Epithelial cell of proximal tubule (primary cell): ENCODE measurements around the gene DACT3. TPM values are rescaled to one million over a fixed set of nuclear protein-coding genes. Genes with fewer than 3 reads are reported as not detected.
A peak's percentile ranks its signal among the peaks of the same experiment; 100 is the strongest.

Source experiments
- DNase-seq: peaks from one replicate; pipeline ENCODE4 v3.0.0-alpha.2; 2011; ENCODE audit warnings: low read depth
- H3K4me3 ChIP-seq: 2 replicates; pipeline ENCODE4 v1.5.1; 2011; ENCODE audit warnings: low read depth, mild to moderate bottlenecking, low read length
- total RNA-seq: library from RNA; depleted of rRNA; stranded (reverse); fragments of >200 nt; gene quantifications from 2 replicates; pipeline ENCODE4 v1.2.3, GENCODE V29; 2015
- TF ChIP-seq, protein P1 (sequence below): conservative IDR thresholded peaks from 2 replicates; pipeline ENCODE4 v1.5.1; 2012; ENCODE audit warnings: low read depth, mild to moderate bottlenecking, low read length

The DACT3 gene, protein sequence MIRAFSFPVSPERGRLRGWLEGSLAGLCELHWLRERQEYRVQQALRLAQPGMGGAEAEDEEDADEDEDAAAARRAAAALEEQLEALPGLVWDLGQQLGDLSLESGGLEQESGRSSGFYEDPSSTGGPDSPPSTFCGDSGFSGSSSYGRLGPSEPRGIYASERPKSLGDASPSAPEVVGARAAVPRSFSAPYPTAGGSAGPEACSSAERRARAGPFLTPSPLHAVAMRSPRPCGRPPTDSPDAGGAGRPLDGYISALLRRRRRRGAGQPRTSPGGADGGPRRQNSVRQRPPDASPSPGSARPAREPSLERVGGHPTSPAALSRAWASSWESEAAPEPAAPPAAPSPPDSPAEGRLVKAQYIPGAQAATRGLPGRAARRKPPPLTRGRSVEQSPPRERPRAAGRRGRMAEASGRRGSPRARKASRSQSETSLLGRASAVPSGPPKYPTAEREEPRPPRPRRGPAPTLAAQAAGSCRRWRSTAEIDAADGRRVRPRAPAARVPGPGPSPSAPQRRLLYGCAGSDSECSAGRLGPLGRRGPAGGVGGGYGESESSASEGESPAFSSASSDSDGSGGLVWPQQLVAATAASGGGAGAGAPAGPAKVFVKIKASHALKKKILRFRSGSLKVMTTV
- total RNA-seq, result not detected in 2 replicates

DNA sequence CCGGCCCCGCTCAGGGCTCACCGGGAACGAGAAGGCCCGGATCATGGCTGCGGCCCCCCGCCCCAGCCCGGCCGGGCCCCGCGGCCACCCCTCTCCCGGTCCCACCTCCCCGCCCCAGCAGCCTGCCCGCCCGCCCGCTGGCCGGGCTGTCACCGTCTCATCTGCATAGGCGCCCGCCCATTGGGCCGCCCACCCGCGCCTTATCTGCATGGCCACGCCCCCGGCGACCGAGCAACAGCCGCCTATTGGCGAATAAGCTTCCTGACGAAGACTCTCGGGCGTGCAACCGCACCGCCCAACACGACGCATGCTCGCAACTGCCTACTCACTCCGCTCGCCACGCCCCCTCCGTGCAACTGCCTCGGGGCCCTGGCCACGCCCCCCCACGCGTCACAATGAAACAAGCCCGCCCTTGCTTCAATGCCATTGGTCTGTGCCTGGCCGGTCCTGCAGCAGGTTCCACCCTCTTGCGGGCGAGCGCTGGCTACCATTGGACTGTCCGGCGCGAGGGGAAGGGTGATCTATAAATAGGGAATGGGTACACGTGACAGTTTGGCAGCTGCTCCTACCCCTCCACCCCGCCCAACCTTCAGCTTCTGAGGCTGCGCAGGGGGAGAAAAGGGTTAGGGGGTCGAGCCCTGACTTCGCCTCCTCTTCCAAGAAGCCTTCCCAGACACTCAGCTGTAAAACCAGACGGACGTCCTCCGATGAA is at the start of gene DACT3:
DACT3 (minus strand) TSS at position 163 of the 712 bp plus-strand sequence; CDS start at position 45, 118 bp downstream.
- TF ChIP-seq, protein P1, sequence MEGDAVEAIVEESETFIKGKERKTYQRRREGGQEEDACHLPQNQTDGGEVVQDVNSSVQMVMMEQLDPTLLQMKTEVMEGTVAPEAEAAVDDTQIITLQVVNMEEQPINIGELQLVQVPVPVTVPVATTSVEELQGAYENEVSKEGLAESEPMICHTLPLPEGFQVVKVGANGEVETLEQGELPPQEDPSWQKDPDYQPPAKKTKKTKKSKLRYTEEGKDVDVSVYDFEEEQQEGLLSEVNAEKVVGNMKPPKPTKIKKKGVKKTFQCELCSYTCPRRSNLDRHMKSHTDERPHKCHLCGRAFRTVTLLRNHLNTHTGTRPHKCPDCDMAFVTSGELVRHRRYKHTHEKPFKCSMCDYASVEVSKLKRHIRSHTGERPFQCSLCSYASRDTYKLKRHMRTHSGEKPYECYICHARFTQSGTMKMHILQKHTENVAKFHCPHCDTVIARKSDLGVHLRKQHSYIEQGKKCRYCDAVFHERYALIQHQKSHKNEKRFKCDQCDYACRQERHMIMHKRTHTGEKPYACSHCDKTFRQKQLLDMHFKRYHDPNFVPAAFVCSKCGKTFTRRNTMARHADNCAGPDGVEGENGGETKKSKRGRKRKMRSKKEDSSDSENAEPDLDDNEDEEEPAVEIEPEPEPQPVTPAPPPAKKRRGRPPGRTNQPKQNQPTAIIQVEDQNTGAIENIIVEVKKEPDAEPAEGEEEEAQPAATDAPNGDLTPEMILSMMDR, result no peak
- DNase-seq, result peak; percentile 79
- H3K4me3 ChIP-seq, result peak within 1 kb of the TSS; percentile 53

DNA sequence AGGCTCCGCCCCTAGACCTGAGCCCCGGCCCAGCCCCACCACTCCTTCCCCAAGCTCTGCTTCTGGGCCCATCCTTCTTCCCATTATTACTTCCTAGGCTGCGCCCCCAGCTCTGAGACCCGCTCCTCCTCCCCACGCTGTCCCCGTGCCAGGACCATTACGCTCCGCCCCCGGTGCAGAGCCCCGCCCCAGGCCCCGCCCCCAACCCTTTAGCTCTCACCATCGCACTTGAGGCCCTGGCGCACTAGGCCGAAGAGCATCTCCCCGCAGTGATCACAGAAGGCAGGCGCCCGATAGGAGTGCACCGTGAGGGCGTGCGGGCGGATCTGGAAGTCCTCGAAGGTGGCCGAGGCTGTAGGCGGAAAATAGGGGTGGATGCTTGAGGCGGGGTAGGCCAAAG is 49.7 kb upstream of the DACT3 start:
- TF ChIP-seq, protein P1, result no peak
- no peak for DNase-seq

DNA sequence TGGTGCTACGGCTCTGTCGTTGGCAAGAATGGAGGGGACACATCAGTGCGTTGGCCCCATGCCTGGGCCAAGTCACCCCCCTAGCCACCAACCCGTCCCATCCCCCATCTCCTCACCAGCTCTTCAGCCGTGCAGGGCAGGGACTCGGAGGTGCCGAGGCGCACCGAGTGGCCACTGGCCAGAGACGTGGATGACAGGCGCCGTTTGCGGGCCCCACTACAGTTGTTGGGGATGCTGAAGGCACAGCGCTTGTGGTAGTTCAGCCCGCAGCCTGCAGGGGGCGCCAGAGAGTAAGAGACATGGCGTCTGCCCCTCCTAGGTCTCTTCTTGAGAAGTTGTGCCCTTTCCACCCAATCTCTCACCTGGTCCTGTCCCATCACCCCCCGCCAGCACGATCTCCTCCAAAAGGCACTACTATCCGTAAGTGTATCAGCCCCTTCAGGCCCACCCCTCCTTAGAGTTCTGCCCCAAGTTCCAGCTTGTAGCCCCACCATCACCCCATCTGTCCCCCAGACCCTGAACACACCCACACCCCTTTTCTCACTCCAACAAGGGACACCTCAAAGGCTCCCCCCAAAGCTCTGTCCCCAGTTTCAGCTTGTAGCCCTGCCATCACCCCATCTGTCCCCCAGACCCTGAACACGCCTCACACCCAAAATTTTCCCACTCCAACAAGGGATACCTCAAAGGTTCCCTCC is 43.5 kb upstream of the DACT3 start:
- TF ChIP-seq, protein P1, result peak; percentile 94
- DNase-seq, result no peak
- no peak overlapping the region for H3K4me3 ChIP-seq

More for the DNA sequence above, 49.7 kb upstream of the DACT3 start:
- no peak overlapping the region for H3K4me3 ChIP-seq

DNA sequence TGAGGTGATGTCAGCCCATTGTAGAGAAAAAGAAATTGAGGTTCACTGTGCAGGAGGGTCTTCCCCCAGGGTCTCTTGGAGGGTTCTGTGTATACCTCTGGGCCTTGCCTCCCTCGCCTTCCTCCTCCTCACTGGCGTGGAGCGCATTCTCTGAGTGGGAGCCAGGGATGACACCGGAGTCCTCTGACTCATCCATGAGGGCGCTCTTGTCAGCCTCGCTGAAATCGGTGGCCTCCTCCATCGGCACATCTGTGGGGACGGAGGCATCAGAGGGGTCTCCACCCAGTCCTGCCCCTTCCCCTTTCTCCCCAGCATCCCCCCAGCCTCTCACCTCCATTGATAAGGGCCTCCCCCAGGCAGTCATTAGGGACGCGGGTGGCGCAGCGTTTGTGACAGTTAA is 39.7 kb upstream of the DACT3 start:
- DNase-seq, result no peak
- H3K4me3 ChIP-seq, result no peak overlapping the region
- TF ChIP-seq, protein P1, result no peak

DNA sequence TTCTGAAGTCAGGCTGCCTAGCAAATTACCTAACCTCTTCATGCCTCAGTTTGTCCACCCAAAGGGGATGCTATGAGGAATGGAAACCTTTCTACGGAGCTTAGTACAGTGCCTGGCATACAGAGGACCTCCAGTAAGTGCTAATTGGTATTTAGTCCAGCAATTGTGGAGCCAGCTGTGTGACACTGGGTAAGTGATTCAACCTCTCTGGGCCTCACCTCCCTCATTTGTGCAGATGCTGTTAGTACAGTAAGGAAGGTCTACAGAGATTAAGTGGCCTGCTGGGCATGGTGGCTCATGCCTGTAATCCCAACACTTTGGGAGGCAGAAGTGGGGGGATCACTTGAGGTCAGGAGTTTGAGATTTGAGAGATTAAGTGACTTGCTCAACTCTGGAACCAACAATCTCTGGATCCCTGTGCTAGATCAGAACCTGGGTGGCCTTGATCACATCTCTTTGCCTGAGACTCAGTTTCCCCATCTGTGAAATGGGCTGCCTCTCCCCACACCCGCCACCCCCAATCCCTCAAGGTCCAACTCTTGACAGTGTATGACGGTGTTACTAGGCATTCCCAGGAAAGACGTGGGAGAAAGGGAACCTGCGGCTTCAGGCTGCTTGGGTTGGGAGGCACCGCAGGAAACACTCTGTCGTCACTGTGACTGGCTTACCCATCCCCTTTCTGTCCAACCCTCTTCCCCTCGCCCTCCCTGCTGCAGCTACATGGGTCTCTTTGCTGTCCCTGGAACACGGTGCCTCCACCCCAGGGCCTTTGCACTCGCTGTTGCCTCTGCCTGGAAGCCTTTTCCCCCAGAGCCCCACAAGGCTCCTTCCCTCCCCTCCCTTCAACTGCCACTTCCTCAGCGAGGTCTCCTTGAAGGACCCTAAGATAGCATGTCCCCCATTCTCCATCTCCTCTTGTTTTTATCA is 37.7 kb upstream of the DACT3 start:
- H3K4me3 ChIP-seq, result no peak overlapping the region
- DNase-seq, result no peak
- TF ChIP-seq, protein P1, result no peak
